Endothelial cell of umbilical vein (primary cell): ENCODE results near the gene MDH2. TPM values are rescaled to one million over a fixed set of nuclear protein-coding genes. Genes with fewer than 3 reads are reported as not detected.

ENCODE experiments used
- BruUV-seq: library from RNA; stranded (reverse); fragments of 400-500 nt; replicated peaks from 2 replicates; lab custom pipeline; 2021; lab: Mats Ljungman, UMichigan
- CTCF ChIA-PET: fragments of 300-600, 350-600 bp; sonication (Branson Sonifier 250); formaldehyde crosslinking; loops from one replicate; lab custom pipeline; 2021; ENCODE audit warnings: antibody characterized with exemption, inconsistent platforms; lab: Charles Lee
- POLR2A ChIA-PET: fragments of 300-600, 350-600 bp; sonication (Branson Sonifier 250); formaldehyde crosslinking; loops from one replicate; lab custom pipeline; 2021; ENCODE audit warnings: antibody characterized with exemption, inconsistent platforms; lab: Charles Lee
- DNase-seq: peaks from one replicate; pipeline ENCODE4 v3.0.0-alpha.2; 2011; ENCODE audit warnings: low read depth, low spot score
- FAIRE-seq: peaks from 2 replicates; lab custom pipeline; 2011; peaks lifted over from hg19 to GRCh38; lab: Jason Lieb, UNC
- H2AFZ ChIP-seq: 2 replicates; pipeline ENCODE4 v1.6.0; 2012; ENCODE audit warnings: low read depth, low read length, control low read depth, inconsistent platforms
- H3K27ac ChIP-seq: 2 replicates; pipeline ENCODE4 v1.5.1; 2011; ENCODE audit warnings: low read depth, mild to moderate bottlenecking, control low read depth, low read length, moderate library complexity; ENCODE audit not compliant: insufficient read depth
- H3K27me3 ChIP-seq, 2 experiments: 2 replicates each; pipeline versions ENCODE4 v1.6.0 to v1.6.1; 2011; ENCODE audit warnings: low read length in 2 of 2, mixed read lengths in 1 of 2; ENCODE audit not compliant: control insufficient read depth in 2 of 2, insufficient read depth in 2 of 2
- H3K36me3 ChIP-seq, 2 experiments: 2 replicates in 1 of 2; 3 replicates in 1 of 2; pipeline ENCODE4 v1.5.1; 2011; ENCODE audit warnings: low read length in 2 of 2, mild to moderate bottlenecking in 1 of 2, moderate library complexity in 1 of 2; ENCODE audit not compliant: control insufficient read depth in 2 of 2, insufficient read depth in 2 of 2; ENCODE audit errors: extremely low read depth in 1 of 2
- H3K4me1 ChIP-seq: 3 replicates; pipeline ENCODE4 v1.5.1; 2011; ENCODE audit warnings: mild to moderate bottlenecking, low read length; ENCODE audit not compliant: control insufficient read depth, insufficient read depth; ENCODE audit errors: extremely low read depth
- H3K4me2 ChIP-seq: 2 replicates; pipeline ENCODE4 v1.6.1; 2011; ENCODE audit warnings: low read length, control low read depth, mixed read lengths; ENCODE audit not compliant: insufficient read depth
- H3K4me3 ChIP-seq, 3 experiments: fragments of 200-600 bp in 1 of 3; sonication (generic), shearing (Covaris generic) in 1 of 3; replicated peaks in 1 of 3; 2 replicates each; pipeline ENCODE4 v1.5.1; 2011 to 2016; ENCODE audit warnings: control low read depth in 3 of 3, low read length in 3 of 3, mild to moderate bottlenecking in 2 of 3, inconsistent platforms in 1 of 3, low read depth in 1 of 3, moderate library complexity in 1 of 3; ENCODE audit not compliant: insufficient read depth in 1 of 3
- H3K79me2 ChIP-seq: 2 replicates; pipeline ENCODE4 v1.6.0; 2012; ENCODE audit warnings: low read length, inconsistent platforms; ENCODE audit not compliant: control insufficient read depth, insufficient read depth
- H3K9ac ChIP-seq: replicated peaks from 2 replicates; pipeline ENCODE3; 2011; ENCODE audit warnings: low read length, control low read depth; ENCODE audit not compliant: insufficient read depth; ENCODE audit errors: extremely low read depth
- H3K9me1 ChIP-seq: replicated peaks from 3 replicates; pipeline ENCODE4 v1.6.0; 2011; ENCODE audit warnings: mild to moderate bottlenecking, low read length; ENCODE audit not compliant: control insufficient read depth, insufficient read depth; ENCODE audit errors: extremely low read depth
- H3K9me3 ChIP-seq: replicated peaks from 2 replicates; pipeline ENCODE4 v1.5.1; 2012; ENCODE audit warnings: low read length, inconsistent platforms; ENCODE audit not compliant: control insufficient read depth, insufficient read depth
- H4K20me1 ChIP-seq: replicated peaks from 2 replicates; pipeline ENCODE3; 2011; ENCODE audit warnings: mild to moderate bottlenecking, low read length; ENCODE audit not compliant: control insufficient read depth, insufficient read depth; ENCODE audit errors: extremely low read depth
- CTCF ChIP-seq, 2 donors: IDR thresholded peaks; 1 replicate in 1 of 2; 2 replicates in 1 of 2; pipeline ENCODE4 v1.5.1; 2011; ENCODE audit warnings: low read length in 2 of 2, mild to moderate bottlenecking in 2 of 2, moderate library complexity in 2 of 2, control low read depth in 1 of 2, inconsistent platforms in 1 of 2, low read depth in 1 of 2; ENCODE audit not compliant: insufficient read depth in 1 of 2; ENCODE audit errors: extremely low read depth in 1 of 2
- EZH2 ChIP-seq: IDR thresholded peaks from 2 replicates; pipeline ENCODE4 v1.6.1; 2012; ENCODE audit warnings: borderline replicate concordance, low read depth, mild to moderate bottlenecking, moderate library complexity, low read length, inconsistent platforms; ENCODE audit not compliant: severe bottlenecking
- FOS ChIP-seq: IDR thresholded peaks from 2 replicates; pipeline ENCODE4 v1.6.1; 2011; ENCODE audit warnings: mild to moderate bottlenecking, low read length, moderate library complexity, borderline replicate concordance; ENCODE audit not compliant: insufficient read depth
- GATA2 ChIP-seq: IDR thresholded peaks from 2 replicates; pipeline ENCODE4 v1.7.0; 2011; ENCODE audit warnings: low read depth, mild to moderate bottlenecking, moderate library complexity, mixed read lengths, low read length; ENCODE audit not compliant: insufficient read length, insufficient read depth
- JUN ChIP-seq: IDR thresholded peaks from 2 replicates; pipeline ENCODE4 v1.6.1; 2011; ENCODE audit warnings: borderline replicate concordance, low read depth; ENCODE audit not compliant: insufficient read length, insufficient read depth
- MAX ChIP-seq: IDR thresholded peaks from 2 replicates; pipeline ENCODE4 v1.6.1; 2011; ENCODE audit not compliant: insufficient read depth, insufficient read length
- MYC ChIP-seq: IDR thresholded peaks from one replicate; pipeline ENCODE4 v1.6.1; 2011; ENCODE audit warnings: mild to moderate bottlenecking, low read depth, low read length
- POLR2A ChIP-seq: IDR thresholded peaks from 2 replicates; pipeline ENCODE4 v1.6.1; 2012; ENCODE audit warnings: low read depth, mild to moderate bottlenecking, control low read depth, low read length
- POLR2AphosphoS5 ChIP-seq: IDR thresholded peaks from 2 replicates; pipeline ENCODE4 v1.6.1; 2012; ENCODE audit warnings: low read depth, mild to moderate bottlenecking, control low read depth, low read length, moderate library complexity; ENCODE audit not compliant: insufficient read depth
- dilution Hi-C: fragments of 300-500 bp; cut with MboI; formaldehyde crosslinking; loops from one replicate; pipeline ENCODE4 v1.15.0; 2019; ENCODE audit warnings: low sequenced_read_pairs; ENCODE audit not compliant: extremely low pct_ligation_motif_present
- intact Hi-C: fragments of 100-400 bp; cut with micrococcal nuclease; formaldehyde crosslinking; loops from one replicate; pipeline ENCODE4 v1.10.0; 2022
- polyA plus RNA-seq, 4 experiments: library from polyadenylated mRNA; depleted of rRNA in 3 of 4; stranded (reverse) in 3 of 4; unstranded in 1 of 4; fragments of >200 nt; gene quantifications; 2 replicates each; pipeline versions ENCODE4 v1.2.1 to v1.2.3, GENCODE V29; 2011 to 2012; ENCODE audit warnings: missing spikeins in 1 of 4
- total RNA-seq: library from RNA; stranded (reverse); gene quantifications from 2 replicates; pipeline ENCODE4 v1.2.3, GENCODE V29; 2021

MDH2 gene
- total and polyA plus RNA-seq, 2 donors (not counting 3 experiments of a cell fraction or from before 2014, with no cell fraction given), result 123 to 175 TPM

GRCh38 chr7:76047305-76047810 is 548 bp upstream of the MDH2 start:
- no peaks in the 10 kb centered on the region for H3K9me3 ChIP-seq
- H3K79me2 ChIP-seq, result peaks cover 51% of the 10 kb centered on the region
- no peak for TF ChIP-seq POLR2A
- TF ChIP-seq JUN, result no peak
- no peak for TF ChIP-seq MAX
- TF ChIP-seq GATA2, result no peak
- TF ChIP-seq POLR2AphosphoS5, result no peak
- no peak for TF ChIP-seq MYC
- no peak for TF ChIP-seq EZH2
- no peak for TF ChIP-seq CTCF (IDR thresholded peaks at IDR 0.05; ENCODE audit: extremely low read depth in 1 of 2, insufficient read depth in 1 of 2, low read depth in 1 of 2, low read length in 2 of 2)
- TF ChIP-seq FOS, result no peak
- ChIA-PET POLR2A (interaction anchor here (0.5 to 0.8 kb wide), 4 partner anchors 39 to 390 kb away, joined by 3 to 4 read pairs (median 4); no protein-coding TSS in a partner anchor), CTCF (interaction anchor here (0.7 to 1.8 kb wide), 8 partner anchors 13 to 181 kb away, joined by 3 to 8 read pairs (median 4); no protein-coding TSS in a partner anchor)
- DNase-seq (peak; percentile 33), FAIRE-seq (peak; percentile 40)
- no peaks in the 10 kb centered on the region for H3K36me3 ChIP-seq
- intact Hi-C loops (no loop called here), dilution Hi-C loops (no loop called here)
- TSS peak; percentile 88 for BruUV-seq
- H3K27ac ChIP-seq, result peak overlapping the region; percentile 63
- H3K4me2 ChIP-seq, result peak overlapping the region; percentile 83
- H3K9me1 ChIP-seq, result no peaks in the 10 kb centered on the region
- peak overlapping the region; percentile 19 for H2AFZ ChIP-seq
- H3K27me3 ChIP-seq, result no peaks in the 10 kb centered on the region
- no peaks in the 10 kb centered on the region for H4K20me1 ChIP-seq
- H3K4me3 ChIP-seq, result peak overlapping the region; percentile 38 to 98 (median 94)
- peak overlapping the region; percentile 96 for H3K9ac ChIP-seq
- peaks cover 4% of the 10 kb centered on the region for H3K4me1 ChIP-seq
